ENCODE measurements around the gene PERM1.

GRCh38 chr1:934991-935750, 46.7 kb downstream of the PERM1 start:
- TF ChIP-seq REST (IDR thresholded peaks at IDR 0.05; ENCODE audit: insufficient read depth in 1 of 2, low read depth in 2 of 2, low read length in 1 of 2) (no peak), POLR2AphosphoS5 (IDR thresholded peaks at IDR 0.05; ENCODE audit: low read depth, low read length) (no peak), SIN3A (IDR thresholded peaks at IDR 0.05; ENCODE audit: borderline replicate concordance, insufficient read depth, low read depth, low read length) (no peak)
- TF ChIP-seq, protein P1, sequence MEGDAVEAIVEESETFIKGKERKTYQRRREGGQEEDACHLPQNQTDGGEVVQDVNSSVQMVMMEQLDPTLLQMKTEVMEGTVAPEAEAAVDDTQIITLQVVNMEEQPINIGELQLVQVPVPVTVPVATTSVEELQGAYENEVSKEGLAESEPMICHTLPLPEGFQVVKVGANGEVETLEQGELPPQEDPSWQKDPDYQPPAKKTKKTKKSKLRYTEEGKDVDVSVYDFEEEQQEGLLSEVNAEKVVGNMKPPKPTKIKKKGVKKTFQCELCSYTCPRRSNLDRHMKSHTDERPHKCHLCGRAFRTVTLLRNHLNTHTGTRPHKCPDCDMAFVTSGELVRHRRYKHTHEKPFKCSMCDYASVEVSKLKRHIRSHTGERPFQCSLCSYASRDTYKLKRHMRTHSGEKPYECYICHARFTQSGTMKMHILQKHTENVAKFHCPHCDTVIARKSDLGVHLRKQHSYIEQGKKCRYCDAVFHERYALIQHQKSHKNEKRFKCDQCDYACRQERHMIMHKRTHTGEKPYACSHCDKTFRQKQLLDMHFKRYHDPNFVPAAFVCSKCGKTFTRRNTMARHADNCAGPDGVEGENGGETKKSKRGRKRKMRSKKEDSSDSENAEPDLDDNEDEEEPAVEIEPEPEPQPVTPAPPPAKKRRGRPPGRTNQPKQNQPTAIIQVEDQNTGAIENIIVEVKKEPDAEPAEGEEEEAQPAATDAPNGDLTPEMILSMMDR (IDR thresholded peaks at IDR 0.05), result no peak

Measured in Panc1 (cell line).